SK-N-SH treated with all-trans-retinoic acid at 6 μM for 48 hours (cell line): ENCODE data around the gene ANAPC15.
"Not testable (repeated sequence)": the region's sequence is repeated elsewhere in the genome, so short reads cannot be mapped to it uniquely, and the experiment has no call there.

Experiments used
- ATAC-seq: fragments of 200-7000 bp; cut with Tn5 transposase; 3 replicates; pipeline ENCODE4 v1.9.1; 2020; ENCODE audit warnings: mild to moderate bottlenecking, moderate library complexity
- ARNTL ChIP-seq: fragments of 450-650 bp; formaldehyde crosslinking; IDR thresholded peaks from 2 replicates; pipeline ENCODE4 v1.5.0; 2020; ENCODE audit warnings: low read depth, mild to moderate bottlenecking, moderate library complexity, borderline replicate concordance
- BACH2 ChIP-seq: fragments of 250-450 bp; sonication (Bioruptor Pico); IDR thresholded peaks from 2 replicates; pipeline ENCODE4 v1.9.0; 2021; ENCODE audit warnings: mild to moderate bottlenecking, borderline replicate concordance
- CSDC2 ChIP-seq: fragments of 250-450 bp; sonication (Bioruptor Pico); IDR thresholded peaks from 2 replicates; pipeline ENCODE4 v1.5.0; 2020; ENCODE audit warnings: mild to moderate bottlenecking, moderate library complexity
- ESRRG ChIP-seq: fragments of 250-450 bp; sonication (Bioruptor Pico); IDR thresholded peaks from 2 replicates; pipeline ENCODE4 v1.6.1; 2021; ENCODE audit warnings: mild to moderate bottlenecking
- GLIS3 ChIP-seq: fragments of 250-450 bp; sonication (Bioruptor Pico); IDR thresholded peaks from 2 replicates; pipeline ENCODE4 v1.5.0; 2020; ENCODE audit warnings: mild to moderate bottlenecking, moderate library complexity
- ISL1 ChIP-seq: fragments of 250-450 bp; sonication (Bioruptor Pico); IDR thresholded peaks from 2 replicates; pipeline ENCODE4 v2.1.2; 2022; ENCODE audit warnings: mild to moderate bottlenecking, moderate library complexity
- OSR1 ChIP-seq: fragments of 250-450 bp; sonication (Bioruptor Pico); IDR thresholded peaks from 2 replicates; pipeline ENCODE4 v1.8.0; 2022; ENCODE audit warnings: moderate library complexity, mild to moderate bottlenecking, inconsistent platforms
- PATZ1 ChIP-seq: fragments of 250-450 bp; sonication (Bioruptor Pico); IDR thresholded peaks from 2 replicates; pipeline ENCODE4 v1.8.0; 2020; ENCODE audit warnings: mild to moderate bottlenecking, moderate library complexity, borderline replicate concordance
- POU6F1 ChIP-seq: fragments of 250-450 bp; sonication (Bioruptor Pico); IDR thresholded peaks from 2 replicates; pipeline ENCODE4 v1.8.0; 2021; ENCODE audit warnings: low read depth, mild to moderate bottlenecking, moderate library complexity, borderline replicate concordance
- PPARA ChIP-seq: fragments of 250-450 bp; sonication (Bioruptor Pico); IDR thresholded peaks from 2 replicates; pipeline ENCODE4 v1.5.0; 2020; ENCODE audit warnings: mild to moderate bottlenecking, borderline replicate concordance
- RARB ChIP-seq: fragments of 250-450 bp; sonication (Bioruptor Pico); IDR thresholded peaks from 2 replicates; pipeline ENCODE4 v1.8.0; 2021; ENCODE audit warnings: mild to moderate bottlenecking, moderate library complexity
- SNAI2 ChIP-seq: fragments of 250-450 bp; sonication (Bioruptor Pico); IDR thresholded peaks from 2 replicates; pipeline ENCODE4 v1.5.0; 2020; ENCODE audit warnings: mild to moderate bottlenecking, moderate library complexity
- TCF4 ChIP-seq: fragments of 250-450 bp; sonication (Bioruptor Pico); IDR thresholded peaks from 2 replicates; pipeline ENCODE4 v1.8.0; 2021; ENCODE audit warnings: mild to moderate bottlenecking, moderate library complexity, borderline replicate concordance
- TOX ChIP-seq: fragments of 250-450 bp; sonication (Bioruptor Pico); IDR thresholded peaks from 2 replicates; pipeline ENCODE4 v1.8.0; 2021; ENCODE audit warnings: mild to moderate bottlenecking, moderate library complexity, borderline replicate concordance
- TSHZ2 ChIP-seq: fragments of 250-450 bp; sonication (Bioruptor Pico); IDR thresholded peaks from 2 replicates; pipeline ENCODE4 v1.5.0; 2020; ENCODE audit warnings: mild to moderate bottlenecking, moderate library complexity
- ZC3H10 ChIP-seq: fragments of 250-450 bp; sonication (Bioruptor Pico); IDR thresholded peaks from 2 replicates; pipeline ENCODE4 v1.5.1; 2021; ENCODE audit warnings: mild to moderate bottlenecking, moderate library complexity
- ZFP3 ChIP-seq: fragments of 250-450 bp; sonication (Bioruptor Pico); IDR thresholded peaks from 2 replicates; pipeline ENCODE4 v1.5.0; 2020; ENCODE audit warnings: mild to moderate bottlenecking, moderate library complexity
- ZFP30 ChIP-seq: fragments of 450-650 bp; formaldehyde crosslinking; IDR thresholded peaks from 2 replicates; pipeline ENCODE4 v1.5.0; 2022; ENCODE audit warnings: mild to moderate bottlenecking, moderate library complexity
- ZNF565 ChIP-seq: fragments of 450-650 bp; formaldehyde crosslinking; conservative IDR thresholded peaks from 2 replicates; pipeline ENCODE4 v1.5.0; 2020; ENCODE audit warnings: low read depth, mild to moderate bottlenecking, moderate library complexity
- ZNF70 ChIP-seq: fragments of 450-650 bp; formaldehyde crosslinking; IDR thresholded peaks from 2 replicates; pipeline ENCODE4 v1.5.0; 2020; ENCODE audit warnings: mild to moderate bottlenecking, moderate library complexity
- ZNF8 ChIP-seq: fragments of 450-650 bp; formaldehyde crosslinking; IDR thresholded peaks from 2 replicates; pipeline ENCODE4 v1.5.0; 2020; ENCODE audit warnings: mild to moderate bottlenecking, moderate library complexity
- TF ChIP-seq, protein P1 (sequence below): fragments of 250-450 bp; sonication (Bioruptor Pico); IDR thresholded peaks from 2 replicates; pipeline ENCODE4 v1.5.1; 2020; ENCODE audit warnings: low read depth, mild to moderate bottlenecking, moderate library complexity
- TF ChIP-seq, protein P2 (sequence below): fragments of 250-450 bp; sonication (Bioruptor Pico); IDR thresholded peaks from 2 replicates; pipeline ENCODE4 v1.5.1; 2021; ENCODE audit warnings: mild to moderate bottlenecking, moderate library complexity

Gene ANAPC15

DNA sequence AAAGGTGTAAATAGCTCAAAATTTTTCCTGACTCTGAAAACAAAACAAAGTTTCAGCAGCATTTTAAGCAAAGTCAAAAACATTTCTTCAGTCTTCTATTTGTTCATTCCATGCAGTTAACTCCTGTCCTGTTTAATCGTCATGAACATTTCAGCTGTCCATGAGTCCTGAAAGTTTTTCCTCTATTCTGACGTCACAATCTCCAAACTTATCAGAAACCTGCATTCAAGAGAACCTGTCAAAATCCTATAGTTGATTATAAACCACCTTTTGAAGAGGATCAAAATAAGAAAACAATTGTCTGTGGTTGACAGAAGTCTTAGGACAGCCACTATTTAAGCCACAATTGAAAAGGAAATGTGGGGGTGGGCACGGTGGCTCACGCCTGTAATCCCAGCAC, 38.4 kb upstream of the ANAPC15 start:
- no peak for ATAC-seq
- TF ChIP-seq ZNF70 (CRISPR knock-in tag) (no peak), ZC3H10 (no peak), PPARA (CRISPR knock-in tag) (no peak), TOX (CRISPR knock-in tag) (no peak), ESRRG (CRISPR knock-in tag) (no peak), ISL1 (CRISPR knock-in tag) (no peak), OSR1 (CRISPR knock-in tag) (no peak)

GRCh38 chr11:72146625-72147024, 34.1 kb upstream of the ANAPC15 start:
- TF ChIP-seq ZC3H10 (no peak), ZNF8 (CRISPR knock-in tag) (no peak), ZFP3 (CRISPR knock-in tag) (no peak), ZNF70 (CRISPR knock-in tag) (no peak), TSHZ2 (no peak), RARB (no peak), ZFP30 (CRISPR knock-in tag) (no peak), SNAI2 (CRISPR knock-in tag) (no peak), ZNF565 (CRISPR knock-in tag) (no peak), CSDC2 (CRISPR knock-in tag) (no peak), GLIS3 (CRISPR knock-in tag) (no peak), PATZ1 (CRISPR knock-in tag) (no peak), ESRRG (CRISPR knock-in tag) (no peak), OSR1 (CRISPR knock-in tag) (no peak), TCF4 (no peak), PPARA (CRISPR knock-in tag) (no peak)
- TF ChIP-seq, protein P1, sequence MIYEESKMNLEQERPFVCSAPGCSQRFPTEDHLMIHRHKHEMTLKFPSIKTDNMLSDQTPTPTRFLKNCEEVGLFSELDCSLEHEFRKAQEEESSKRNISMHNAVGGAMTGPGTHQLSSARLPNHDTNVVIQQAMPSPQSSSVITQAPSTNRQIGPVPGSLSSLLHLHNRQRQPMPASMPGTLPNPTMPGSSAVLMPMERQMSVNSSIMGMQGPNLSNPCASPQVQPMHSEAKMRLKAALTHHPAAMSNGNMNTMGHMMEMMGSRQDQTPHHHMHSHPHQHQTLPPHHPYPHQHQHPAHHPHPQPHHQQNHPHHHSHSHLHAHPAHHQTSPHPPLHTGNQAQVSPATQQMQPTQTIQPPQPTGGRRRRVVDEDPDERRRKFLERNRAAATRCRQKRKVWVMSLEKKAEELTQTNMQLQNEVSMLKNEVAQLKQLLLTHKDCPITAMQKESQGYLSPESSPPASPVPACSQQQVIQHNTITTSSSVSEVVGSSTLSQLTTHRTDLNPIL (CRISPR knock-in tag) = no peak
- ATAC-seq = no peak

- 0 out of 3 replicates have a peak, but pooled peaks have one; percentile 30 for ATAC-seq
- TF ChIP-seq ZNF8 (CRISPR knock-in tag) (no peak), ZFP30 (CRISPR knock-in tag) (no peak), SNAI2 (CRISPR knock-in tag) (no peak), CSDC2 (CRISPR knock-in tag) (no peak), ESRRG (CRISPR knock-in tag) (no peak), ZFP3 (CRISPR knock-in tag) (no peak), PPARA (CRISPR knock-in tag) (no peak), BACH2 (CRISPR knock-in tag) (no peak), ZNF565 (CRISPR knock-in tag) (no peak), TCF4 (no peak), TSHZ2 (no peak), POU6F1 (CRISPR knock-in tag) (no peak), GLIS3 (CRISPR knock-in tag) (no peak), RARB (no peak), ARNTL (CRISPR knock-in tag) (no peak), ZC3H10 (no peak), TOX (CRISPR knock-in tag) (no peak), ZNF70 (CRISPR knock-in tag) (no peak)
- TF ChIP-seq, protein P2, sequence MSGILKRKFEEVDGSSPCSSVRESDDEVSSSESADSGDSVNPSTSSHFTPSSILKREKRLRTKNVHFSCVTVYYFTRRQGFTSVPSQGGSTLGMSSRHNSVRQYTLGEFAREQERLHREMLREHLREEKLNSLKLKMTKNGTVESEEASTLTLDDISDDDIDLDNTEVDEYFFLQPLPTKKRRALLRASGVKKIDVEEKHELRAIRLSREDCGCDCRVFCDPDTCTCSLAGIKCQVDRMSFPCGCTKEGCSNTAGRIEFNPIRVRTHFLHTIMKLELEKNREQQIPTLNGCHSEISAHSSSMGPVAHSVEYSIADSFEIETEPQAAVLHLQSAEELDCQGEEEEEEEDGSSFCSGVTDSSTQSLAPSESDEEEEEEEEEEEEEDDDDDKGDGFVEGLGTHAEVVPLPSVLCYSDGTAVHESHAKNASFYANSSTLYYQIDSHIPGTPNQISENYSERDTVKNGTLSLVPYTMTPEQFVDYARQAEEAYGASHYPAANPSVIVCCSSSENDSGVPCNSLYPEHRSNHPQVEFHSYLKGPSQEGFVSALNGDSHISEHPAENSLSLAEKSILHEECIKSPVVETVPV (CRISPR knock-in tag) = no peak
Measured at GRCh38 chr11:72144807-72145565, 32.5 kb upstream of the ANAPC15 start.

DNA sequence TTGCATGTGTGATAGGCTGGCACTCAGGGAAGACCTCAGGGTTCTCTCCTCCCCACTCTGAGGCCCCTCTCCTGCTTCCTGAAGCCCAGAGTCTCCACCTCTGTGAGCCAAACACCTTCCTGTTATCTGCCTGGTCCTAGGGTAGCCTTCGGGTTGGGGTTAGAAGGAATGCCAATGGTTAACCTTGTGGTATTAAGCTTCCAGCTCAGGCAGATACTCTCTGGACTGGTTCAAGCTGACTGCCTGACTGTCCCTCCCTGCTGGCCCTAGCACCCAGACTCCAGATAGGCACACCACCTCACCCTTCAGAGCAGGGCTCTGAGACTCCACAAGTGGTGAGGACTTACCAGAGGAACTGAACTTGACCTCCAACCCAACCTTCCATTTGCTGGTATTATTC, 30.0 kb upstream of the ANAPC15 start:
- ATAC-seq = not testable (repeated sequence)
